Endometrial microvascular endothelial cells (primary cell): ENCODE results near the gene RPS28. TPM values are rescaled to one million over a fixed set of nuclear protein-coding genes. Genes with fewer than 3 reads are reported as not detected.

Source experiments
- in situ Hi-C: cut with HindIII; loops from 2 replicates; pipeline ENCODE4 v1.10.0; 2017; ENCODE audit warnings: low sequenced_read_pairs, low pct_unique_long_range_greater_than_20kb; ENCODE audit errors: inconsistent ontology term
- total RNA-seq: library from RNA; depleted of rRNA; stranded (reverse); fragments of >200 nt; gene quantifications from one replicate; pipeline ENCODE4 v1.2.3, GENCODE V29; 2015; ENCODE audit errors: inconsistent ontology term

RPS28 gene
- total RNA-seq, 1 donor from 2014 or later: 352 TPM

DNA sequence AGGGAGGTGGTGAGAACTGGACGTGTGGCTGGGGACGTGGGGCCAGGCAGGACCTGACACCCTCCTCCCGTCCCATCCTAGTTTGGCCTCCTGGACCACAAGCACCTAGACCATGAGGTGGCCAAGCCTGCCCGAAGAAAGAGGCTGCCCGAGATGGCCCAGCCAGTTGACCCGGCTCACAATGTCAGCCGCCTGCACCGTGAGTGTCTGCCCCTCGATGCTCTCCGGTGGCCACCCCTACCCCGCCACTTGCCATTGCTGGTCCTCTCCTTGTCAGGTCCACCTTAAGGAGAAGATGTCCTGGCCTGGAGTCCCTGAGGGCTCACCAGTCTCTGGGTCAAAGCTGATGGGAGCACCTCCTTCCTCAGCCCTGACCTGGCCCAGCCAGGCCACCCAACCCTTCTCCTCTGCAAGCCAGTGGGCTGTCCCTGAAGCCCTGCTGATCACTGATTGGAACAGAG is 44.9 kb downstream of the RPS28 start:
- in situ Hi-C loops: no loop called here

DNA sequence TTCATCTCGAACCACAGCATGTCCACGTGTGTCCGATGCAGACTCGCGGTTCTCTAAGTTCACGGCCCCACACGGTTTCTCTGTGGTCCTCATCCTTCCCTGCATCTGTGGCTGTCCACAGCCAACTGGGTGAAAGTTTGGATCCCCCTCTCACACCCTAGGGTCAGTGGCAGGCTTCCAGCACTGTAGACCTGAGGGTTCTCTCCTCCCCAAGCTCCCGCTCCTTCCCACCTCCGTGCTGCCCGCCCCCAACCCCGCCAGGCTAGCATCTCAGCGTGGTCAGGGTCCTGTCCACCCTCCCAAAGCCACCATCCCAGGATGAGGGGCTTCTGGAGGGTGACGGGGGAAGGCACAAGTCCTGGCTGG is 45.6 kb downstream of the RPS28 start:
- in situ Hi-C loops: no loop called here

DNA sequence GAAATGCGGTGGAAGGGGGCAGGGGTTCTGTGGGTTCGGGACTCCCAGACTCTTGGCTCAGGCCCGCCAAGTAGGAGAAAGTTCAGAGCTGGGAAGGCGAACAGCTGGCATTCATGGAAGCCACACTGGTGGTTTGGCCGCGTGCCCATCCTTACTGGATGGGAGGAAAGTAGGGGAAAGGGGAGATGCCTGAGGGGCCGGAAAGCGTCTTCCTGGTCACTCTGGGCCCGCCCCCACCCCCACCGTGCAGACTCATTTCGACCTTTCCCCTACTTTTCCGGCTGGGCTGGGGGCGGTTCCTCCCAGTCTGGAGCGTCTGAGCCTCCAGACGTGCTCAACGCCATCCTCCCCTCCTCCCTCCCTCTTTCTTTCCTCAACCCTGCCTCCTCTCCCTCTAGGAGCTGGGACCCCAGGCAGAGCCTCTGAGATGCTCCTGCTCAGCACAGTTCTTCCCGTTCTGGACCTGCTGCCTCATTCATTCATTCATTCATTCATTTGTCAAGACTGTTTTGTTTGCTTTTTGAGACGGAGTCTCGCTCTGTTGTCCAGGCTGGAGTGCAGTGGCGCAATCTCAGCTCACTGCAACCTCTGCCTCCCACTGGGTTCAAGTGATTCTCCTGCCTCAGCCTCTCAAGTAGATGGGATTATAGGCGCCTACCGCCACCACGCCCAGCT is 46.2 kb downstream of the RPS28 start:
- in situ Hi-C loops: no loop called here

DNA sequence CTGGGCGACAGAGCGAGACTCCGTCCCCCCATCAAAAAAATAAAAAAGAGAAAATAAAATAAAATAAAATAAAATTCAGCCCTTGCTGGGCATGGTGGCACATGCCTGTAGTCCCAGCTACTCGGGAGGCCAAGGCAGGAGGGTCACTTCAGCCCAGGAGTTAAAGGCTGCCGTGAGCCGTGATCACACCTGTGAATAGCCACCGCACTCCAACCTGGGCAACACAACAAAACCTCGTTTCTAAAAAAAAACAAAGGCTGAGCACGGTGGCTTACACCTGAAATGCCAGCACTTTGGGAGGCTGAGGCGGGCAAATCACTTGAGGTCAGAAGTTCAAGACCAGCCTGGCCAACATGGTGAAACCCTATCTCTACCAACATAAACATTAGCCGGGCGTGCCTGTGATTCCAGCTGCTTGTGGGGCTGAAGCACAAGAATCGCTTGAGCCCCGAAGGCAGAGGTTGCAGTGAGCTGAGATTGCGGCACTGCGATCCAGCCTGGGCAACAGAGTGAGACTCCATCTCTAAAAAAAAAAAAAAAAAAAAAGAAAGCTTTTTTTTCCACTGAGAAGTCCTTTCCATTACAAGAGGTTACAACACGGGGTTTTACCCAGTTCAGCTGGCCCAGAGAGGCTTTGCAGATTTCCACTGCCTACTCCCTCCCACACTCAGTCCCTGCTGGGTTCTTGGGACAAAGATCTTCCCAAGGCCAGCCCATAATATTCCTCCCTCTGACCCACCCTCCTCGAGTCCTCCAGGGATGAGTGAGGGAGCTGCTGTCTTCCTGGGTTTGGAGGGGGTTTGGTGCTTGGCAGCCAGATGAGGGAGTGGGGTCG is 49.1 kb downstream of the RPS28 start:
- in situ Hi-C loops: no loop called here

DNA sequence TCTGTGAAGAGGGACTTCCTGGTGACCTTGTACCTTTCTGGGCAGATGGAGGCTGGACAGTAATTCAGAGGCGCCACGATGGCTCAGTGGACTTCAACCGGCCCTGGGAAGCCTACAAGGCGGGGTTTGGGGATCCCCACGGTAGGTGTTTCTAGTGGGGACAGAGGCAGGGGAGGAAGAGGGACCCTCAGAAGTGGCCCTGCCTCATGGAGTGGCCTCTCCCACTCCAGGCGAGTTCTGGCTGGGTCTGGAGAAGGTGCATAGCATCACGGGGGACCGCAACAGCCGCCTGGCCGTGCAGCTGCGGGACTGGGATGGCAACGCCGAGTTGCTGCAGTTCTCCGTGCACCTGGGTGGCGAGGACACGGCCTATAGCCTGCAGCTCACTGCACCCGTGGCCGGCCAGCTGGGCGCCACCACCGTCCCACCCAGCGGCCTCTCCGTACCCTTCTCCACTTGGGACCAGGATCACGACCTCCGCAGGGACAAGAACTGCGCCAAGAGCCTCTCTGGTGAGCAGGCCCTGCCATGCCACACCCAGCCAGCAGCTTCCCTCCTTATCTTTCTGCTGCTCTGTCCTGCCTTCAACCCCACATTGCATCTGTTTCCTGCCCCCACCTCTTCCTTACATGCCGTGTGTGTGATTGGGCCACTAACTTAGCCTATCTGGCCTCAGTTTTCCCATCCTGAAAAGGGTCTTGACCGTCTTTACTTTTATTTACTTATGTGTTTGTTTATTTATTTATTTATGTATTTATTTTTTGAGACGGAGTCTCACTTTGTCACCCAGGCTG is 49.9 kb downstream of the RPS28 start:
- in situ Hi-C loops: no loop called here

Other genes starting within 250 kb of the RPS28 start
- not detected for gene FBN3, start 171.9 kb upstream of the RPS28 start, total RNA-seq
- gene CERS4, start 112.1 kb upstream of the RPS28 start, total RNA-seq: 5.7 TPM
- gene CD320, start 13.1 kb upstream of the RPS28 start, total RNA-seq: 169 TPM
- gene NDUFA7, start 121 bp upstream of the RPS28 start, total RNA-seq: 62.7 TPM
- gene KANK3, start 21.8 kb downstream of the RPS28 start, total RNA-seq: 22.7 TPM
- gene ANGPTL4, start 42.7 kb downstream of the RPS28 start, total RNA-seq: 159 TPM
- 16.4 TPM for gene RAB11B, start 68.9 kb downstream of the RPS28 start, total RNA-seq
- gene MARCHF2, start 91.8 kb downstream of the RPS28 start, total RNA-seq: 150 TPM
- gene HNRNPM, start 123.5 kb downstream of the RPS28 start, total RNA-seq: 129 TPM
- gene PRAM1, start 181.1 kb downstream of the RPS28 start, total RNA-seq: not detected
- gene ZNF414, start 192.7 kb downstream of the RPS28 start, total RNA-seq: 1.3 TPM